HG02763 (cell line): Measurements from ENCODE around the gene FAM9B.

Experiments
- ATAC-seq: cut with Tn5 transposase; IDR thresholded peaks from one replicate; pipeline ENCODE4 v1.9.1; 2021; ENCODE audit warnings: mild to moderate bottlenecking, moderate library complexity; ENCODE audit not compliant: unreplicated experiment

The FAM9B gene

DNA sequence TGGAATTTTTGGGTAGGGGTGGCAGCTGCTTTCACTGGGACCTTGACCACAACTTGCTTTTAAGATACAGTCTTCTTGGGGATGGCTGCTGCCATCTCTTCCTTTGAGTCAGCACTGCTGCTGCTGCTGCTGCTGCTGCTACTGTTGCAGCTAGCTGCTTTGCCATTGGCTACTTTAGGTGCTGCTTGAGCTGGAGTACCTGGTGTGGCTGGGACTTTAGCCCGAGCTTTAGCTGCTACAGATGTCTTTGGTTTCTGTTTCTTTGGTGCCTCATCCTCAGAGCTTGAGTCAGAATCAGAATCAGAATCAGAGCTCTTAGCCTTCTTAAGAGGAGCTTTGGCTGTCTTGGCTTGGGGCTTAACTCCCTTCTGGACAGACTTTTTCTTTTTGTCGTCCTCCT is 52.2 kb downstream of the FAM9B start:
- ATAC-seq, result no peak

DNA sequence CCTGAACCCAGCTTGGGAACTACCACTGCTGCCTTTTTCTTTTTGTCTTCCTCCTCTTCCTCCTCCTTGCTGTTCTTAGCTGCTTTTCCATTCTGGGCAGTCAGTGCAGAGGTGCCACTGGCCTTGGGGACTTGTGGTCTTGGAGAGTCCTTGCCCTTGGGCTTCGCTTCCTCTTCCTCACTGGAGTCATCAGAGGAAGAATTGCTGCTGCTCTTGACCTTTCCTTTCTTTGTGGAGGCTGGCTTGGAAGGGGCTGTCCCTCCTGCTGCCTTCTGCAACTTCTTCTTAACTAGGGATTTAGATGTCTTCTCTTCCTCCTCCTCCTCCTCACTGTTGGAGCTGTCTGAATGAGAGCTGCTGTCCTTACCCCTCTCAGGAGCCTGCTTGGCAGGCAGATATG is 53.2 kb downstream of the FAM9B start:
- ATAC-seq, result no peak
